ENCODE results near the gene SYT13. TPM values are rescaled to one million over a fixed set of nuclear protein-coding genes. Genes with fewer than 3 reads are reported as not detected.
A peak's percentile ranks its signal among the peaks of the same experiment; 100 is the strongest.

The SYT13 gene
- total RNA-seq, 2 donors from 2014 or later = 0.89 TPM; not detected in 1

GRCh38 chr11:45322111-45322705 is 36.1 kb upstream of the SYT13 start:
- peak overlapping the region; percentile 73 for H3K27ac Mint-ChIP-seq

GRCh38 chr11:45321669-45322068 is 35.5 kb upstream of the SYT13 start:
- no peak overlapping the region for H3K4me3 Mint-ChIP-seq
- peaks cover 11% of the 10 kb centered on the region for H3K36me3 Mint-ChIP-seq (ENCODE audit: low read depth)
- H3K27ac Mint-ChIP-seq = peak overlapping the region; percentile 73
- ATAC-seq (no peak), DNase-seq (no peak)
- H3K27me3 Mint-ChIP-seq = peaks cover 57% of the 10 kb centered on the region
- H3K4me1 Mint-ChIP-seq = no peaks in the 10 kb centered on the region
- H3K9me3 ChIP-seq (ENCODE audit: control insufficient read depth, low read length, poor library complexity, severe bottlenecking) = no peaks in the 10 kb centered on the region

More at GRCh38 chr11:45322111-45322705, 36.1 kb upstream of the SYT13 start:
- ATAC-seq (no peak), DNase-seq (no peak)
- Mint-ChIP-seq H3K36me3 (ENCODE audit: low read depth) (peaks cover 11% of the 10 kb centered on the region), H3K27me3 (peaks cover 57% of the 10 kb centered on the region), H3K4me3 (no peak overlapping the region), H3K4me1 (no peaks in the 10 kb centered on the region)
- no peaks in the 10 kb centered on the region for H3K9me3 ChIP-seq (ENCODE audit: control insufficient read depth, low read length, poor library complexity, severe bottlenecking)

- H3K27ac Mint-ChIP-seq = no peak overlapping the region
- peaks cover 59% of the 10 kb centered on the region for H3K27me3 Mint-ChIP-seq
- ATAC-seq (no peak), DNase-seq (no peak)
- no peaks in the 10 kb centered on the region for H3K4me1 Mint-ChIP-seq
- no peaks in the 10 kb centered on the region for H3K9me3 ChIP-seq (ENCODE audit: control insufficient read depth, low read length, poor library complexity, severe bottlenecking)
- peaks cover 11% of the 10 kb centered on the region for H3K36me3 Mint-ChIP-seq (ENCODE audit: low read depth)
- no peak overlapping the region for H3K4me3 Mint-ChIP-seq
Observed at GRCh38 chr11:45321031-45321595, 35.0 kb upstream of the SYT13 start.

GRCh38 chr11:45320371-45320770 is 34.2 kb upstream of the SYT13 start:
- H3K27me3 Mint-ChIP-seq = peaks cover 55% of the 10 kb centered on the region
- no peaks in the 10 kb centered on the region for H3K9me3 ChIP-seq (ENCODE audit: control insufficient read depth, low read length, poor library complexity, severe bottlenecking)

GRCh38 chr11:45319077-45319476 is 32.9 kb upstream of the SYT13 start:
- no peak for ATAC-seq
- Mint-ChIP-seq H3K27ac (no peak overlapping the region), H3K36me3 (ENCODE audit: low read depth) (peaks cover 8% of the 10 kb centered on the region), H3K4me3 (no peak overlapping the region), H3K27me3 (peaks cover 58% of the 10 kb centered on the region), H3K4me1 (no peaks in the 10 kb centered on the region)
- H3K9me3 ChIP-seq (ENCODE audit: control insufficient read depth, low read length, poor library complexity, severe bottlenecking) = no peaks in the 10 kb centered on the region
- no peak for DNase-seq

More at GRCh38 chr11:45320371-45320770, 34.2 kb upstream of the SYT13 start:
- ATAC-seq (no peak), DNase-seq (no peak)
- no peak overlapping the region for H3K27ac Mint-ChIP-seq
- H3K36me3 Mint-ChIP-seq (ENCODE audit: low read depth) = peaks cover 8% of the 10 kb centered on the region
- no peak overlapping the region for H3K4me3 Mint-ChIP-seq
- no peaks in the 10 kb centered on the region for H3K4me1 Mint-ChIP-seq

GRCh38 chr11:45318516-45318915 is 32.4 kb upstream of the SYT13 start:
- H3K9me3 ChIP-seq (ENCODE audit: control insufficient read depth, low read length, poor library complexity, severe bottlenecking) = no peaks in the 10 kb centered on the region
- Mint-ChIP-seq H3K4me3 (no peak overlapping the region), H3K4me1 (no peaks in the 10 kb centered on the region), H3K36me3 (ENCODE audit: low read depth) (peaks cover 8% of the 10 kb centered on the region), H3K27ac (no peak overlapping the region), H3K27me3 (peaks cover 58% of the 10 kb centered on the region)
- ATAC-seq (no peak), DNase-seq (no peak)

GRCh38 chr11:45316258-45316657 is 30.1 kb upstream of the SYT13 start:
- no peak for ATAC-seq
- Mint-ChIP-seq H3K4me1 (no peaks in the 10 kb centered on the region), H3K4me3 (no peak overlapping the region), H3K36me3 (ENCODE audit: low read depth) (no peaks in the 10 kb centered on the region), H3K27me3 (peaks cover 43% of the 10 kb centered on the region), H3K27ac (no peak overlapping the region)
- DNase-seq = no peak
- no peaks in the 10 kb centered on the region for H3K9me3 ChIP-seq (ENCODE audit: control insufficient read depth, low read length, poor library complexity, severe bottlenecking)

- no peaks in the 10 kb centered on the region for H3K4me1 Mint-ChIP-seq
- H3K36me3 Mint-ChIP-seq (ENCODE audit: low read depth) = no peaks in the 10 kb centered on the region
- H3K27ac Mint-ChIP-seq = no peak overlapping the region
- no peak for ATAC-seq
- H3K4me3 Mint-ChIP-seq = no peak overlapping the region
- peaks cover 40% of the 10 kb centered on the region for H3K27me3 Mint-ChIP-seq
- no peak for DNase-seq
- H3K9me3 ChIP-seq (ENCODE audit: control insufficient read depth, low read length, poor library complexity, severe bottlenecking) = no peaks in the 10 kb centered on the region
Observed at GRCh38 chr11:45314900-45315299, 28.8 kb upstream of the SYT13 start.

- H3K9me3 ChIP-seq (ENCODE audit: control insufficient read depth, low read length, poor library complexity, severe bottlenecking) = no peaks in the 10 kb centered on the region
- Mint-ChIP-seq H3K27ac (peak overlapping the region; percentile 27), H3K4me1 (no peaks in the 10 kb centered on the region), H3K36me3 (ENCODE audit: low read depth) (no peaks in the 10 kb centered on the region), H3K27me3 (peaks cover 40% of the 10 kb centered on the region), H3K4me3 (no peak overlapping the region)
- DNase-seq (no peak), ATAC-seq (no peak)
Observed at GRCh38 chr11:45313171-45313865, 27.2 kb upstream of the SYT13 start.

GRCh38 chr11:45305874-45306623 is 19.9 kb upstream of the SYT13 start:
- peaks cover 5% of the 10 kb centered on the region for H3K4me1 Mint-ChIP-seq
- no peak overlapping the region for H3K4me3 Mint-ChIP-seq
- H3K27ac Mint-ChIP-seq = no peak overlapping the region
- DNase-seq (no peak), ATAC-seq (no peak)
- H3K36me3 Mint-ChIP-seq (ENCODE audit: low read depth) = peaks cover 2% of the 10 kb centered on the region
- peaks cover 38% of the 10 kb centered on the region for H3K27me3 Mint-ChIP-seq
- H3K9me3 ChIP-seq (ENCODE audit: control insufficient read depth, low read length, poor library complexity, severe bottlenecking) = no peaks in the 10 kb centered on the region

GRCh38 chr11:45304992-45305335 is 18.8 kb upstream of the SYT13 start:
- DNase-seq (no peak), ATAC-seq (no peak)
- Mint-ChIP-seq H3K27ac (no peak overlapping the region), H3K4me1 (peaks cover 5% of the 10 kb centered on the region), H3K36me3 (ENCODE audit: low read depth) (peaks cover 2% of the 10 kb centered on the region), H3K4me3 (no peak overlapping the region), H3K27me3 (peaks cover 41% of the 10 kb centered on the region)
- no peaks in the 10 kb centered on the region for H3K9me3 ChIP-seq (ENCODE audit: control insufficient read depth, low read length, poor library complexity, severe bottlenecking)

GRCh38 chr11:45304111-45304991 is 18.2 kb upstream of the SYT13 start:
- Mint-ChIP-seq H3K27ac (no peak overlapping the region), H3K36me3 (ENCODE audit: low read depth) (peaks cover 2% of the 10 kb centered on the region), H3K4me3 (no peak overlapping the region), H3K27me3 (peaks cover 45% of the 10 kb centered on the region), H3K4me1 (peaks cover 5% of the 10 kb centered on the region)
- DNase-seq = no peak
- H3K9me3 ChIP-seq (ENCODE audit: control insufficient read depth, low read length, poor library complexity, severe bottlenecking) = no peaks in the 10 kb centered on the region
- no peak for ATAC-seq

Data from T-helper 17 cell (primary cell).